ENCODE data around the gene RETREG1. TPM values are rescaled to one million over a fixed set of nuclear protein-coding genes. Genes with fewer than 3 reads are reported as not detected.

Gene RETREG1
- total RNA-seq, 6 donors from 2014 or later = 17.6 to 50.2 (median 28.3) TPM

DNA sequence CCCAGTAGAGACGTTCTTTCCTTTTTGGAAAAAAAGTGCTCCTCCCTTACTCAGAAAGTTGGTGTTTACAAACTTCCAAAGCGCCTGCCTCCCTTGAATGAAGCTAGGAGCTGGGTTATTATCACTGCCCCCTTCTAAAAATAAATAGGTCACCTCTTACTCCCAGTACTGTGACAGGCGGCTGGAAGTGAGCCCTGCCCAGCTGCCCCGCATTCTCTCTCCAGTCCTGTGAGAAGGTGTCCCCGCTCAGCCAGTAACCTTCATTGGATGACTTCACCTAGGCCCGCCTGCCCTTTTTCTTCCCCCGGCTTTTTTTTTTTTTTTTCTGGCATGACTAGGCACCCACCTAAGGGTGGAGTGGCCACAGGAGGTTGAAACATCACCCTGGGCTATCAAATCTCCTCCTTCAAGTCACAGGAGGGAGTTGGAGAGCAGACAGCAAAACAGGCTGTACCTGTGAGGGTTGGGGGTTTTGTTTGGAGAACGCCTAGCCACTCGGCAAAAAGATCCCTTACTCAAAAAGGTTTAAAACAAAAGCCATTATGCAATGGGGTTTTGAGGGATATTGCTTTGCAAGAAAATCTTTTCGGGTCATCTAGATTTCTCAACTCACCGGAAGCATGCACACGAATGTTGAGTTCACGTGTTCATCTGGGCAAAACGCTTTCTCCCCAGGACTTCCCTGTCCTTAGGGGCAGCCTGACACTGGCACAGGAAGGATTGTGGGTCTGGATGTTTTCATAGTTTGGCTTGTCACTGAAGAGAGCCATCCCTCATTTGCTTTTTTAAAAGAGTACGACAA lies 107.9 kb downstream of the RETREG1 start:
- Histone ChIP-seq H3K27me3 (no peaks in the 10 kb centered on the region), H3K4me3 (peak overlapping the region in 3 of 4 donors; percentile 16 to 34 (median 33)), H3K36me3 (no peaks in the 10 kb centered on the region), H3K9me3 (no peaks in the 10 kb centered on the region), H3K4me1 (peaks cover 0 to 5% (median 1%) of the 10 kb centered on the region in 4 donors), H3K27ac (peak overlapping the region; percentile 57 to 79 (median 70))
- TF ChIP-seq POLR2A (IDR thresholded peaks at IDR 0.05) (peak in 1 of 4 donors; percentile 29), POLR2AphosphoS5 (IDR thresholded peaks at IDR 0.05) (peak in 1 of 2 donors; percentile 9), CTCF (IDR thresholded peaks at IDR 0.05) (no peak)
- WGBS, 2 donors = 35 to 42% methylated on average over 15 of the region's 15 CpGs
- ATAC-seq (ENCODE audit: low FRiP score in 2 of 2) (peak; percentile 69 to 91), DNase-seq (peak; percentile 32 to 82)

- no peaks in the 10 kb centered on the region for H3K27me3 ChIP-seq
- H3K4me1 ChIP-seq = peaks cover 0 to 5% (median 1%) of the 10 kb centered on the region in 4 donors
- H3K36me3 ChIP-seq = no peaks in the 10 kb centered on the region
- no peaks in the 10 kb centered on the region for H3K9me3 ChIP-seq
- TF ChIP-seq POLR2AphosphoS5 (IDR thresholded peaks at IDR 0.05) = no peak
- TF ChIP-seq CTCF (IDR thresholded peaks at IDR 0.05) = no peak
- no peak for TF ChIP-seq EP300 (IDR thresholded peaks at IDR 0.05)
- no peak for TF ChIP-seq POLR2A (IDR thresholded peaks at IDR 0.05)
- no peak for DNase-seq
- ATAC-seq (ENCODE audit: low FRiP score in 2 of 2) = no peak
- H3K27ac ChIP-seq = peak overlapping the region in 2 of 4 donors; percentile 76 to 79
- peak overlapping the region in 3 of 4 donors; percentile 16 to 34 (median 33) for H3K4me3 ChIP-seq
These were observed 109.1 kb downstream of the RETREG1 start for GRCh38 chr5:16507716-16508115.

DNA sequence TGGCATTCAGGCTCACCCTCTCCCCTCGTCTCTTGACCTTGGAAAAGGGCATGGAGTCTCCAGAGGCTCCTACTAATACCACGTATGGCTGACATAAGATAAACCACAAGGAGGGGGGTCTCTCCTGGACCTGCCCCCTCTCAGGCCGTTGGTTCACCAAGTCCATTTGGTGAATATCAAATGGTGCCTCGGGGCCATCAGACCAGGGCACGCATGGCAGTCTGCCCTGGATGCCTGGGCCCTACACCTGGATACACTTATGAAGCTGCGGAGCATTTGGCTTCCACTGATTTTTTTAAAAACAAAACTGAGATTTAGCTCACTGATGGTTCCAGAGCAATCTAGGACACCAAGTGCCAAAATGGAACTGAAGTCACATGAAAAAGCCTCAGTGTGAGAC lies 110.9 kb downstream of the RETREG1 start:
- Histone ChIP-seq H3K9me3 (no peaks in the 10 kb centered on the region), H3K4me1 (peaks cover 0 to 5% (median 1%) of the 10 kb centered on the region in 4 donors), H3K4me3 (no peak overlapping the region), H3K27ac (no peak overlapping the region), H3K36me3 (no peaks in the 10 kb centered on the region), H3K27me3 (no peaks in the 10 kb centered on the region)
- DNase-seq = no peak
- WGBS, 2 donors = 78 to 91% methylated on average over 6 of the region's 6 CpGs
- TF ChIP-seq POLR2AphosphoS5 (IDR thresholded peaks at IDR 0.05) = no peak
- TF ChIP-seq POLR2A (IDR thresholded peaks at IDR 0.05) = no peak
- no peak for TF ChIP-seq EP300 (IDR thresholded peaks at IDR 0.05)
- no peak for TF ChIP-seq CTCF (IDR thresholded peaks at IDR 0.05)
- ATAC-seq (ENCODE audit: low FRiP score in 2 of 2) = no peak

DNA sequence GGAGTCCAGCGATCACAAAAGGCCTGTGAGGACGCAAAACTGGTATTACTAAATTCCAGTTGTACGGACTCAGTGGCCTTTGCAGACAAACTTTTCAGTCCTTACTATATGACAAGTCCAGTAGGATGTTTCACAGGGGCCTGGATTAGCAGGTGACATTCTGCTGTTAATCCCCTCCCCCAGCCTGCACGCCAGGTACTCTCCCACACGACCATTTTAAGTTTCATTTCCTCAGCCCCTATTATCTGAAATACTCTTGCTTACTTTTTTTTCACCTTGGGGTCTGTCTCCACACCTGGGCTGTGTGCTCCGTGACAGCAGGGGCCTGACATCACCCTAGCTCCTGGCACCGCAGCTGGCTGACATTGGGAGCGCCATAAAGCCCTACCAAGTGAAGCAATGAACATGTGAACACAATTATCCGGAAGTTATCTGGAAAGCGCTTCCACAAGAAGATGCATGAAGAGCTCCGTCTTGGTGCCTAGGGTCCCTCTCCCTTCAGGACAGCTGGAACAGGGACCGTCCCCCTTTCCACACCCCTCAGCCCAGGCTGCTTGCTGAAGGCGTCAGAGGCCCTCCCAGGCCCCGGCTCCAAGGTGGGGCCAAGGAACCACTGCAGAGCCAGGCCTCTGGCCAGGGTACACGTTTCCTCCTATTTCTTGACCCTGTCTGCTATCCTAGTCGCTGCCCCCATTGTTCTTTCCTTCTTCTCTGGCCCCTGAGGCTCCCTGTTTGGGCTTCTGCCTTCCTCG lies 111.5 kb downstream of the RETREG1 start:
- H3K4me1 ChIP-seq = peaks cover 0 to 5% (median 1%) of the 10 kb centered on the region in 4 donors
- DNase-seq = peak in 1 of 2 donors; percentile 31
- H3K9me3 ChIP-seq = no peaks in the 10 kb centered on the region
- H3K4me3 ChIP-seq = no peak overlapping the region
- no peak for ATAC-seq (ENCODE audit: low FRiP score in 2 of 2)
- 85% methylated on average over 17 of the region's 17 CpGs for WGBS, 2 donors
- H3K27me3 ChIP-seq = no peaks in the 10 kb centered on the region
- TF ChIP-seq POLR2A (IDR thresholded peaks at IDR 0.05) = no peak
- no peak for TF ChIP-seq POLR2AphosphoS5 (IDR thresholded peaks at IDR 0.05)
- TF ChIP-seq CTCF (IDR thresholded peaks at IDR 0.05) = no peak
- TF ChIP-seq EP300 (IDR thresholded peaks at IDR 0.05) = no peak
- H3K36me3 ChIP-seq = no peaks in the 10 kb centered on the region
- no peak overlapping the region for H3K27ac ChIP-seq
